SK-N-SH (cell line): Measurements from ENCODE around the gene NEAT1. TPM values are rescaled to one million over a fixed set of nuclear protein-coding genes. Genes with fewer than 3 reads are reported as not detected.

Experiments used
- CTCF ChIA-PET: fragments of 300-600, 350-600 bp; formaldehyde crosslinking; extraction: SDS; loops from one replicate; lab custom pipeline; 2021; lab: Yijun Ruan, JAX
- POLR2A ChIA-PET: fragments of 350-600 bp; sonication (Branson Sonifier 250); formaldehyde crosslinking; extraction: SDS; loops from one replicate; lab custom pipeline; 2020; ENCODE audit warnings: antibody characterized with exemption, inconsistent platforms; lab: Yijun Ruan, JAX
- DNase-seq: peaks from one replicate; pipeline ENCODE4 v3.0.0; 2012
- H2AFZ ChIP-seq: fragments of 200-600 bp; sonication (generic); 2 replicates; pipeline ENCODE4 v1.8.1; 2016; ENCODE audit warnings: antibody characterized with exemption, mild to moderate bottlenecking, low read depth
- H3F3A ChIP-seq: fragments of 200-600 bp; sonication (generic); replicated peaks from 2 replicates; pipeline ENCODE3; 2016; ENCODE audit warnings: antibody characterized with exemption, mild to moderate bottlenecking; ENCODE audit not compliant: insufficient read depth
- H3K27ac ChIP-seq, 2 experiments: fragments of 200-500 bp in 1 of 2; fragments of 200-600 bp in 1 of 2; sonication (Bioruptor generic) in 1 of 2; sonication (generic), shearing (Covaris generic) in 1 of 2; 2 replicates each; pipeline versions ENCODE4 v1.5.1 to v1.6.1; 2014 to 2016; ENCODE audit warnings: low read depth in 2 of 2, inconsistent platforms in 1 of 2, low read length in 1 of 2, mild to moderate bottlenecking in 1 of 2, mixed read lengths in 1 of 2
- H3K27me3 ChIP-seq: fragments of 200-600 bp; sonication (generic), shearing (Covaris generic); 2 replicates; pipeline ENCODE4 v1.6.1; 2016; ENCODE audit warnings: mixed run types; ENCODE audit not compliant: insufficient read depth
- H3K36me3 ChIP-seq, 2 experiments: fragments of 200-500 bp in 1 of 2; fragments of 200-600 bp in 1 of 2; sonication (Bioruptor generic) in 1 of 2; sonication (generic) in 1 of 2; replicated peaks in 1 of 2; 2 replicates each; pipeline versions ENCODE3 to v1.5.1; 2014 to 2016; ENCODE audit warnings: low read length in 1 of 2, mild to moderate bottlenecking in 1 of 2; ENCODE audit not compliant: insufficient read depth in 2 of 2, control insufficient read depth in 1 of 2
- H3K4me1 ChIP-seq, 2 experiments: fragments of 200-500 bp in 1 of 2; fragments of 200-600 bp in 1 of 2; sonication (Bioruptor generic) in 1 of 2; sonication (generic), shearing (Covaris generic) in 1 of 2; 2 replicates each; pipeline versions ENCODE4 v1.5.1 to v1.6.1; 2014 to 2016; ENCODE audit warnings: low read depth in 1 of 2, low read length in 1 of 2, mixed run types in 1 of 2; ENCODE audit not compliant: insufficient read depth in 2 of 2, control insufficient read depth in 1 of 2
- H3K4me2 ChIP-seq: fragments of 200-600 bp; sonication (generic), shearing (Covaris generic); 2 replicates; pipeline ENCODE4 v1.6.1; 2017; ENCODE audit warnings: mixed run types
- H3K4me3 ChIP-seq, 2 experiments: fragments of 200-500 bp in 1 of 2; fragments of 200-600 bp in 1 of 2; sonication (Bioruptor generic) in 1 of 2; sonication (generic), shearing (Covaris generic) in 1 of 2; 2 replicates each; pipeline versions ENCODE4 v1.5.1 to v1.8.1; 2014 to 2016; ENCODE audit warnings: low read depth in 2 of 2, inconsistent platforms in 1 of 2, low read length in 1 of 2, mild to moderate bottlenecking in 1 of 2, mixed read lengths in 1 of 2, moderate library complexity in 1 of 2
- H3K79me2 ChIP-seq: fragments of 200-600 bp; sonication (generic); 2 replicates; pipeline ENCODE4 v1.8.1; 2017; ENCODE audit warnings: mild to moderate bottlenecking; ENCODE audit not compliant: insufficient read depth
- H3K9ac ChIP-seq: fragments of 200-600 bp; sonication (generic); 2 replicates; pipeline ENCODE4 v1.6.1; 2017; ENCODE audit warnings: mixed run types
- H3K9me2 ChIP-seq: fragments of 200-600 bp; sonication (generic); 2 replicates; pipeline ENCODE4 v1.6.1; 2017; ENCODE audit warnings: mixed run types
- H3K9me3 ChIP-seq: fragments of 200-600 bp; sonication (generic); 2 replicates; pipeline ENCODE4 v1.6.1; 2017; ENCODE audit warnings: mixed run types, mild to moderate bottlenecking, moderate library complexity
- H4K20me1 ChIP-seq: fragments of 200-600 bp; sonication (generic); 2 replicates; pipeline ENCODE4 v1.6.1; 2017; ENCODE audit warnings: mild to moderate bottlenecking, mixed run types; ENCODE audit not compliant: insufficient read depth
- ELF1 ChIP-seq: IDR thresholded peaks from 2 replicates; pipeline ENCODE4 v1.4.0; 2012
- EP300 ChIP-seq, 2 experiments: IDR thresholded peaks; 2 replicates each; pipeline versions ENCODE4 v1.4.0 to v1.6.1; 2012; ENCODE audit warnings: borderline replicate concordance in 1 of 2, low read depth in 1 of 2, low read length in 1 of 2
- EZH2phosphoT487 ChIP-seq: fragments of 200-600 bp; sonication (generic); IDR thresholded peaks from 2 replicates; pipeline ENCODE4 v1.6.1; 2017; ENCODE audit warnings: low read depth, mixed run types, mild to moderate bottlenecking, antibody characterized with exemption, moderate library complexity, borderline replicate concordance
- FOSL2 ChIP-seq: IDR thresholded peaks from 2 replicates; pipeline ENCODE4 v1.4.0; 2012; ENCODE audit warnings: low read depth, mild to moderate bottlenecking, moderate library complexity, borderline replicate concordance
- GABPA ChIP-seq: IDR thresholded peaks from 2 replicates; pipeline ENCODE4 v1.4.0; 2012; ENCODE audit warnings: low read depth, mild to moderate bottlenecking
- IRF3 ChIP-seq: fragments of 150-350 bp; IDR thresholded peaks from 2 replicates; pipeline ENCODE4 v1.6.1; 2016; ENCODE audit warnings: mild to moderate bottlenecking, low read depth, low read length
- MAX ChIP-seq: IDR thresholded peaks from 2 replicates; pipeline ENCODE4 v1.4.0; 2012; ENCODE audit warnings: low read depth
- MXI1 ChIP-seq: IDR thresholded peaks from 2 replicates; pipeline ENCODE4 v1.6.1; 2012; ENCODE audit warnings: mild to moderate bottlenecking, low read depth, low read length, improper control_type of control experiment
- POLR2AphosphoS5 ChIP-seq: IDR thresholded peaks from 2 replicates; pipeline ENCODE4 v1.6.1; 2012; ENCODE audit warnings: low read depth, low read length
- RCOR1 ChIP-seq: fragments of 150-350 bp; IDR thresholded peaks from 2 replicates; pipeline ENCODE4 v1.6.1; 2017; ENCODE audit warnings: antibody characterized with exemption, low read length
- REST ChIP-seq: IDR thresholded peaks from 2 replicates; pipeline ENCODE4 v1.6.1; 2012; ENCODE audit warnings: mild to moderate bottlenecking, low read depth, low read length, moderate library complexity
- RFX5 ChIP-seq: IDR thresholded peaks from 2 replicates; pipeline ENCODE4 v1.6.1; 2012; ENCODE audit warnings: mild to moderate bottlenecking, improper control_type of control experiment, low read length
- RXRA ChIP-seq: IDR thresholded peaks from 2 replicates; pipeline ENCODE4 v1.4.0; 2012; ENCODE audit warnings: low read depth, mild to moderate bottlenecking, borderline replicate concordance
- SIN3A ChIP-seq: IDR thresholded peaks from 2 replicates; pipeline ENCODE4 v1.6.1; 2012; ENCODE audit warnings: low read depth, mild to moderate bottlenecking, low read length, moderate library complexity, borderline replicate concordance
- SMC3 ChIP-seq: IDR thresholded peaks from 2 replicates; pipeline ENCODE4 v1.6.1; 2012; ENCODE audit warnings: low read depth, low read length, improper control_type of control experiment
- TAF1 ChIP-seq: IDR thresholded peaks from 2 replicates; pipeline ENCODE4 v1.6.1; 2012; ENCODE audit warnings: low read depth, mild to moderate bottlenecking, low read length, moderate library complexity, borderline replicate concordance
- TCF12 ChIP-seq: IDR thresholded peaks from 2 replicates; pipeline ENCODE4 v1.4.0; 2012
- USF2 ChIP-seq: fragments of 150-350 bp; IDR thresholded peaks from 2 replicates; pipeline ENCODE4 v1.6.1; 2017; ENCODE audit warnings: antibody characterized with exemption, low read length, low read depth, borderline replicate concordance
- YY1 ChIP-seq: IDR thresholded peaks from 2 replicates; pipeline ENCODE4 v1.4.0; 2012; ENCODE audit warnings: low read depth, mild to moderate bottlenecking
- ZBTB33 ChIP-seq: IDR thresholded peaks from 2 replicates; pipeline ENCODE4 v1.4.0; 2012; ENCODE audit warnings: low read depth, borderline replicate concordance
- WGBS: methylation state at CpG from one replicate; pipeline ENCODE4 v1.1.6; 2017; ENCODE audit warnings: low lambda C conversion rate; 5-methylcytosine and 5-hydroxymethylcytosine counted together
- polyA plus RNA-seq, 3 experiments: library from polyadenylated mRNA; depleted of rRNA; stranded (reverse); fragments of >200 nt; gene quantifications; 2 replicates each; pipeline ENCODE4 v1.2.3, GENCODE V29; 2012

Gene NEAT1
- polyA plus RNA-seq, 1 of the 3 experiments (the other 2 are of a cell fraction) = 435 TPM

GRCh38 chr11:65477149-65477965, 54.8 kb downstream of the NEAT1 start:
- H3K4me1 ChIP-seq = peaks cover 30 to 38% of the 10 kb centered on the region in 2 experiments
- no peaks in the 10 kb centered on the region for H3K9me2 ChIP-seq
- ChIA-PET POLR2A (interaction anchor here (0.5 to 13.9 kb wide), 7 partner anchors 13 to 57 kb away, joined by 3 to 591 read pairs (median 4); partner anchors contain the start of genes MALAT1 and NEAT1), CTCF (interaction anchor here (0.8 to 7.5 kb wide), 10 partner anchors 9 to 111 kb away, joined by 3 to 78 read pairs (median 8); partner anchors contain the start of gene MALAT1)
- no peak overlapping the region for H2AFZ ChIP-seq
- H3K27ac ChIP-seq = peak overlapping the region; percentile 91 to 100
- H3K4me3 ChIP-seq = peak overlapping the region; percentile 67 to 70
- H3K4me2 ChIP-seq = peak overlapping the region; percentile 90
- H3F3A ChIP-seq = peaks cover 69% of the 10 kb centered on the region
- H3K36me3 ChIP-seq = no peaks in the 10 kb centered on the region
- WGBS = 8% methylated on average over 18 of the region's 60 CpGs
- H3K79me2 ChIP-seq = peaks cover 91% of the 10 kb centered on the region
- H3K9me3 ChIP-seq = no peaks in the 10 kb centered on the region
- peak overlapping the region; percentile 99 for H3K9ac ChIP-seq
- H3K27me3 ChIP-seq = no peaks in the 10 kb centered on the region
- no peaks in the 10 kb centered on the region for H4K20me1 ChIP-seq
- DNase-seq = peak; percentile 98
- TF ChIP-seq POLR2AphosphoS5 = peak; percentile 82
- TF ChIP-seq MAX = peak; percentile 27; the same call in 1 of the 2 replicates
- TF ChIP-seq SMC3 = 0 out of 2 replicates have a peak, but pooled peaks have one; percentile 15
- TF ChIP-seq FOSL2 = peak; percentile 83
- TF ChIP-seq GABPA = peak; percentile 78
- TF ChIP-seq RFX5 = peak; percentile 50; the same call in 1 of the 2 replicates
- TF ChIP-seq USF2 = peak; percentile 87
- TF ChIP-seq IRF3 = no peak
- TF ChIP-seq TAF1 = no peak; the same call in none of the 2 replicates
- TF ChIP-seq RXRA = 0 out of 2 replicates have a peak, but pooled peaks have one; percentile 32
- TF ChIP-seq YY1 = peak; percentile 30; the same call in 1 of the 2 replicates
- TF ChIP-seq MXI1 = peak; percentile 61; the same call in 1 of the 2 replicates
- TF ChIP-seq EZH2phosphoT487 = no peak
- no peak for TF ChIP-seq RCOR1
- peak; percentile 18; the same call in 1 of the 2 replicates for TF ChIP-seq SIN3A
- peak; percentile 25 to 60; a peak in 2 of 4 replicates for TF ChIP-seq EP300 (IDR thresholded peaks at IDR 0.05; ENCODE audit: borderline replicate concordance in 1 of 2, low read depth in 1 of 2, low read length in 1 of 2)
- peak; percentile 35; the same call in 1 of the 2 replicates for TF ChIP-seq TCF12
- TF ChIP-seq REST = peak; percentile 4; the same call in 1 of the 2 replicates
- peak; percentile 47; the same call in 1 of the 2 replicates for TF ChIP-seq ELF1
- no peak for TF ChIP-seq ZBTB33
